ENCODE measurements around the gene MAG. TPM values are rescaled to one million over a fixed set of nuclear protein-coding genes. Genes with fewer than 3 reads are reported as not detected.

Gene MAG
- total RNA-seq, 1 experiment from 2014 or later = 0.17 TPM

GRCh38 chr19:35272122-35272719 is 19.7 kb upstream of the MAG start:
- no peak for DNase-seq (ENCODE audit: low read depth, low spot score)
- TF ChIP-seq MAX (IDR thresholded peaks at IDR 0.05) (no peak), RAD21 (IDR thresholded peaks at IDR 0.05; ENCODE audit: low read depth) (no peak), CBX3 (IDR thresholded peaks at IDR 0.05; ENCODE audit: low read depth) (no peak), FOSL1 (IDR thresholded peaks at IDR 0.05; ENCODE audit: low read depth) (no peak), TCF7L2 (IDR thresholded peaks at IDR 0.05; ENCODE audit: borderline replicate concordance, extremely low read depth, insufficient read depth, insufficient read length) (no peak), EZH2 (IDR thresholded peaks at IDR 0.05) (no peak), REST (IDR thresholded peaks at IDR 0.05; ENCODE audit: low read depth) (no peak)
- peaks cover 11% of the 10 kb centered on the region; the same call in 1 of the 2 replicates for H3K79me2 ChIP-seq (ENCODE audit: insufficient read depth, low read length)
- peaks cover 3 to 9% of the 10 kb centered on the region in 2 experiments; a peak in 3 of 4 replicates for H3K4me1 ChIP-seq (ENCODE audit: control insufficient read depth in 1 of 2, insufficient read depth in 2 of 2, low read length in 2 of 2)
- no peak overlapping the region for H2AFZ ChIP-seq (ENCODE audit: low read depth, low read length, poor library complexity, severe bottlenecking)
- no peak for ATAC-seq
- ChIA-PET RAD21 (ENCODE audit: low non-redundant PET in 1 of 2, low total read pairs in 2 of 2, uncharacterized antibody in 2 of 2, unreplicated experiment in 2 of 2) (no interaction called here), CTCF (no interaction called here), POLR2A (no interaction called here)
- no peaks in the 10 kb centered on the region for H3K27me3 ChIP-seq (ENCODE audit: insufficient read depth, low read length)
- intact Hi-C loops (cut with micrococcal nuclease) = no loop called here
- H3K4me2 ChIP-seq (ENCODE audit: low read length) = no peak overlapping the region
- H3K4me3 ChIP-seq (replicated peaks in 1 of 2; ENCODE audit: low read depth in 1 of 2, low read length in 2 of 2) = no peak overlapping the region
- no TSS peak for BruUV-seq (replicated peaks)
- no peak overlapping the region for H3K27ac ChIP-seq (ENCODE audit: low read depth, low read length)
- no peak overlapping the region for H3K9ac ChIP-seq (ENCODE audit: low read length)
- no peaks in the 10 kb centered on the region for H3K9me2 ChIP-seq (ENCODE audit: insufficient read depth)
- H3K9me3 ChIP-seq (ENCODE audit: control insufficient read depth in 1 of 2, insufficient read depth in 1 of 2, low read depth in 1 of 2, low read length in 2 of 2) = no peaks in the 10 kb centered on the region
- H4K20me1 ChIP-seq (ENCODE audit: insufficient read depth) = no peaks in the 10 kb centered on the region
- H3K36me3 ChIP-seq (ENCODE audit: control insufficient read depth in 1 of 2, insufficient read depth in 2 of 2, low read length in 2 of 2) = peaks cover 14% of the 10 kb centered on the region in 2 experiments; a peak in 3 of 4 replicates

All from HCT116 (cell line).